GM12892 (cell line): ENCODE results near the gene PIK3AP1.
"Not testable (repeated sequence)": the region's sequence is repeated elsewhere in the genome, so short reads cannot be mapped to it uniquely, and the experiment has no call there.

ENCODE experiments used
- DNase-seq: peaks from one replicate; pipeline ENCODE4 v3.0.0; 2011; ENCODE audit not compliant: insufficient read length
- FAIRE-seq: peaks from 2 replicates; lab custom pipeline; 2011; peaks lifted over from hg19 to GRCh38; lab: Jason Lieb, UNC
- POLR2A ChIP-seq: IDR thresholded peaks from 2 replicates; pipeline ENCODE4 v1.6.1; 2011; ENCODE audit warnings: low read depth, low read length, control low read depth
- POLR2AphosphoS5 ChIP-seq: IDR thresholded peaks from 2 replicates; pipeline ENCODE4 v1.6.1; 2011; ENCODE audit warnings: low read depth, low read length, control low read depth
- TAF1 ChIP-seq: IDR thresholded peaks from 2 replicates; pipeline ENCODE4 v1.6.1; 2011; ENCODE audit warnings: low read depth, mild to moderate bottlenecking, control low read depth, low read length, borderline replicate concordance

Gene PIK3AP1

GRCh38 chr10:96690755-96691730, 29.3 kb downstream of the PIK3AP1 start:
- FAIRE-seq (peak; percentile 80), DNase-seq (no peak)
- no peak for TF ChIP-seq POLR2A
- TF ChIP-seq TAF1 = no peak
- no peak for TF ChIP-seq POLR2AphosphoS5

- TF ChIP-seq TAF1 (no peak), POLR2AphosphoS5 (no peak), POLR2A (no peak)
- FAIRE-seq (no peak), DNase-seq (no peak)
Observed at GRCh38 chr10:96688789-96689188, 31.5 kb downstream of the PIK3AP1 start.

DNA sequence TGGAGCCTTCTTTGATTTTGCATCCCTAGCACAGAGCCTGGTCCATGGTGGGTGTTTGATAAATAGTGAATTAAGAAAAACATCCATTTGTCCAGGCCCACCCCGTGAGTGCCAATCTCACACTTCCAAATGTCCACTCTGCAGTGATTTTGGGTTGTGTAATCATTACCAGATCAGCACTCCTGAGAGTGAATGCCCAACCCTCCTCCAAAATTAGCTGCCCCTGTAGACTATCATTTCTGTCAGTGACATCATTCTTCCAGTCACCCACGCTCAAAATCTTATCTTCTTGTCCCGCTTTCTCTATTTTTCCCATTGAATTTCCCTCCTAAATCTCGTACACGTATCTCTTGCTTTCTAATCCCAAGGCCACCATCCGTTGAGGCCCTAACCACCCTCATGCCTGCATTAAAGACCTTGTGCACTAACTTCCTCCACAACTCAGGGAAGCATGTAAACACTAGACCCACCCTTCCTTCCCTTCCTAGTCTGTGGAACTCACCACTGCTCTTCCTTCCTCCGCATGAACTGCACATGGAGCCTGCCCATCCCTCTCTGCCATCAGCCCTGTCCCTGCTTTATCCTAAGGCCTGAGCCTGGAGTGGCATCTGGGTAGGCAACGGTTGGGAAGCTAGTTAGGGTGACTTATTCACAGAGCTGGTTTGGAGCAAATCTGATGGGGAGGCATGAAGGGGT, 32.8 kb downstream of the PIK3AP1 start:
- peak; percentile 73 for FAIRE-seq
- no peak for TF ChIP-seq POLR2AphosphoS5
- no peak for TF ChIP-seq TAF1
- no peak for TF ChIP-seq POLR2A

GRCh38 chr10:96686514-96686913, 33.8 kb downstream of the PIK3AP1 start:
- DNase-seq (no peak), FAIRE-seq (peak; percentile 74)
- TF ChIP-seq POLR2AphosphoS5 (no peak), POLR2A (no peak), TAF1 (no peak)

More for the DNA sequence above, 32.8 kb downstream of the PIK3AP1 start:
- DNase-seq = no peak

DNA sequence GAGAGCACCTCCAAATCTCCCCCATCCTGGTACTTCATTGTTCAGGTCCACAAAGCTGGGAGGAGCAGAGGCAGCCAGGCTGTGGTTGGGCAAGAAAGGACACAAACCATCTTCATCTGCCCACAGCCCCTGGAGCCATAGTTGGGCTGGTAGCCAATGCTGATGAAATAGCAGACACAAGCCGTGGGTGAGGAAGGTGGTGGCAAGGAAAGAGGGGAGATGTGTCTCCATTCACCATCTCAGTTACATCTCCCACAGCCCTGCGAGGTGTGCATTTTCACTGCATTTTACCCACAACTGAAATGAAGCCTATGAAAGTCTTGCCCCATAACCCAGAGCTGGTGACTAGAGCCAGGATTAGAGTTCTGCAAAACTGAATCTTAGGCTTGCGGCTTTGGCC, 35.0 kb downstream of the PIK3AP1 start:
- TF ChIP-seq TAF1 = no peak
- TF ChIP-seq POLR2A = no peak
- TF ChIP-seq POLR2AphosphoS5 = no peak
- DNase-seq (no peak), FAIRE-seq (no peak)

DNA sequence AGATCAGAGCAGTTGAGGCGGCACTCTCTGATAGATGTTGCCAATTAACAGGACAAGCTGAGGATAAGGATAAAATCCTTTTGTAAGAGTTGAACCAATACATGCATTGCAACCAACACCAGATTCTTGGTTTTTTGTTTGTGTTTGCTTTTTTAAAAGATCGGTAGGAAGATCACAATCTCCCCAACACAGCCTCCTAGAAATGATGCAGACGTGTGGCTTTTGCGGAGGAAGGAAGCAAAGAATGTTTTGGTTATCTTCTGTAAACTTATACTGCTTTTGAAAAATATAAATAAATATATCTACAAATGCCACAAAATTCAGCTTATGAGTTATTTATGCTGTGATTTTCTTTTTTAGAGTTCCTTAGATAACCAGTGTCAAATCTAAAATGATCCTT, 35.5 kb downstream of the PIK3AP1 start:
- TF ChIP-seq POLR2AphosphoS5 (no peak), POLR2A (no peak), TAF1 (no peak)
- FAIRE-seq = no peak

GRCh38 chr10:96683710-96684109, 36.6 kb downstream of the PIK3AP1 start:
- FAIRE-seq (peak; percentile 9), DNase-seq (no peak)
- no peak for TF ChIP-seq POLR2AphosphoS5
- no peak for TF ChIP-seq POLR2A
- no peak for TF ChIP-seq TAF1

More for the DNA sequence above, 35.5 kb downstream of the PIK3AP1 start:
- DNase-seq = no peak

DNA sequence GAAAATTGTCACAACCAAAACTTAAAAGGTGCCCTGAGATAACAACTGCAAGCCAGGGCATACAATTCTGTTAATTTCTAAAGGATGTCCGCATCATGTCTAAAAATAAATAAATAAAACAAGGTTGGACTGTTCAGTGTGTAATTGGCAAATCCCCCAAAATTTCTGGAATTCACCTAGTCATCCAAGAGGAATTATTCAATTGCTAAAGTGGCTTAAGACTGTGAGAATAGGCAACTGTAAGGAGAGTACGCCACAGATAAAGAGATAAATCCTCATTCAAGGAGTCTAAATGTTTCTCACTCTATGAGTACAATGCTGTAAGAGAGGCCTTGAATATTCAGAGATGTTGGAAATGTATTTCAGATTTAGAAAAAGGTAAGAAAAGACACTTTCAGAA, 37.2 kb downstream of the PIK3AP1 start:
- TF ChIP-seq TAF1 (no peak), POLR2AphosphoS5 (no peak), POLR2A (no peak)
- DNase-seq (no peak), FAIRE-seq (peak; percentile 30)

DNA sequence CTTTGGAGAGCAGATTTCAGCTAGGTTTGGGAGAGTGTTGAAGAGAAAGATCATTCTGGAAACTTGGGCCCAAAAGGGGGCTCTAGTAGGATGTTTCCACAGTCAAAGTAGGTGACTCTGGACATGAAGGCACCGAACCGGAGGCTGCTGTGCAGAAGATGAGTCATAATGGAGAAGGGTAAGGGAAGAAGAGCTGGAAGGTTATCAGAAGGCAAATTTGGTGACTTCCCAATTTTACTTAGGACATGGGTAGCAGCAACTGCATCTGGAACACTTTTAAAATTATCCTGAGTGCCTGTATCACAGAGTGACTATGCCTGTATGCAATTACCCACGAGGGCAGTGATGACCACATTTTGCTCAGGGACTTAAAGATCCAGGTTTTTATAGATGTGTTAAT, 38.8 kb downstream of the PIK3AP1 start:
- TF ChIP-seq POLR2AphosphoS5 (no peak), TAF1 (no peak), POLR2A (no peak)
- DNase-seq (no peak), FAIRE-seq (no peak)

DNA sequence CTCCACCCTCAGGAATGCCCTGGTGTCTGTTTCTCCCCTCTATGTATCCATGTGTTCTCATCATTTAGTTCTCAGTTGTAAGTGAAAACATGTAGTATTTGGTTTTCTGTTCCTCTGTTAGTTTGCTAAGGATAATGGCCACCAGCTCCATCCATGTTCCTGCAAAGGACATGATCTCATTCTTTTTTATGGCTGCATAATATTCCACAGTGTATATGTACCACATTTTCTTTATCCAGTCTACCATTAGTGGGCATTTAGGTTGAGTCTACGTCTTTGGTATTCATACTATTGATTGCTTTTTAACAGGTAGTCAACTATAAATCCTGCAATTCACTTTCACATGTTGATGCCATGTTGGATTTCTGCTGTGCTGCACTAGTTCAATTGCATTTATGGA, 39.9 kb downstream of the PIK3AP1 start:
- not testable (repeated sequence) for FAIRE-seq, DNase-seq

- no peak for TF ChIP-seq TAF1
- TF ChIP-seq POLR2A = no peak
- no peak for TF ChIP-seq POLR2AphosphoS5
- FAIRE-seq (peak; percentile 80), DNase-seq (no peak)
Observed at GRCh38 chr10:96678725-96679124, 41.6 kb downstream of the PIK3AP1 start.
